PC-3 (cell line): ENCODE measurements around the gene ANP32A.

Source experiments
- CTCF ChIP-seq: fragments of 300-600 bp; sonication (generic); conservative IDR thresholded peaks from 2 replicates; pipeline ENCODE4 v1.5.1; 2017; ENCODE audit warnings: antibody characterized with exemption, low read depth, mild to moderate bottlenecking, low read length
- EZH2phosphoT487 ChIP-seq: fragments of 300-600 bp; sonication (generic); IDR thresholded peaks from 2 replicates; pipeline ENCODE4 v1.6.1; 2018; ENCODE audit warnings: mild to moderate bottlenecking, antibody characterized with exemption, low read length, borderline replicate concordance

DNA sequence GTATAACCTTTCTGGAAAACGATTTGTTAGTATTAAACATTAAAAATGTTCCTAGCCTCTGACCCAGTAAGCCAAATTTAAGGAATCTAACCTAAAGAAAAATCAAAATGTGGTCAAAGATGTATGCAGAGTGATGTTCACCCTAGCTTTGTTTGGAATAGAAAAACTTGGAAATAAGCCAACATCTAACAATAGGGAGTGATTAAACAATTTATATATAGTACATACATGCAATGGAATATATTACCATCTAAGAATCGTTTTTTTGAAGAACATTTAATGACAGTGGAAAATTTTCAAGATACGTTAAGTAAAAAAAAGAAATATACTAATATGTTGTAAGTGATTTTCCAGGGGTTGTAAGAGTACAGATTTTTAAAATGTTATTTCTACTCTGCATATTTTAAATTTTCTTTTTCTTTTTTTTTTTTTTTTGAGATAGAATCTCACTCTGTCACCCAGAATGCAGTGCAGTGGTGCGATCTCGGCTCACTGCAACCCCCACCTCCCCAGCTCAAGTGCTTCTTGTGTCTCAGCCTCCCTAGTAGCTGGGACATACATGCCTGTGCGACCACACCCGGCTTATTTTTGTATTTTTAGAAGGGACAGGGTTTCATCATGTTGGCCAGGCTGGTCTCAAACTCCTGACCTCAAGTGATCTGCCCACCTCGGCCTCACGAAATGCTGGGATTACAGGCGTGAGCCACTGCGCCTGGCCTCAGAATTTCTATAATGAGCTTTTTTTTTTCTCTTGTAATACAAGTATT, 54.9 kb downstream of the ANP32A start:
- no peak for TF ChIP-seq CTCF
- TF ChIP-seq EZH2phosphoT487: no peak
